ENCODE measurements around the gene CPPED1. TPM values are rescaled to one million over a fixed set of nuclear protein-coding genes. Genes with fewer than 3 reads are reported as not detected.

Gene CPPED1
- total RNA-seq, 1 donor: 21.4 TPM

GRCh38 chr16:12791340-12791739 is 12.3 kb downstream of the CPPED1 start:
- no peak overlapping the region for H3K4me2 ChIP-seq (ENCODE audit: insufficient read depth, low read length)
- no peaks in the 10 kb centered on the region for H3K9me3 ChIP-seq (ENCODE audit: low read depth, low read length)
- TF ChIP-seq CTCF (IDR thresholded peaks at IDR 0.05; ENCODE audit: extremely low read depth, low read depth, low read length): no peak
- H2AFZ ChIP-seq (ENCODE audit: low read length): no peak overlapping the region
- peaks cover 66% of the 10 kb centered on the region for H3K79me2 ChIP-seq (ENCODE audit: insufficient read depth, low read length)
- H3K4me3 ChIP-seq (ENCODE audit: insufficient read depth, low read length): no peak overlapping the region
- H3K27ac ChIP-seq (ENCODE audit: low read depth, low read length): no peak overlapping the region
- H3K36me3 ChIP-seq (ENCODE audit: insufficient read depth, low read length): peaks cover 2% of the 10 kb centered on the region
- no peaks in the 10 kb centered on the region for H3K27me3 ChIP-seq (ENCODE audit: insufficient read depth, low read length)
- DNase-seq (ENCODE audit: insufficient read length, low spot score, missing footprints): no peak
- no peaks in the 10 kb centered on the region for H3K4me1 ChIP-seq (ENCODE audit: insufficient read depth, low read length)
- peaks cover 8% of the 10 kb centered on the region for H4K20me1 ChIP-seq (ENCODE audit: insufficient read depth, low read length)

GRCh38 chr16:12788758-12789157 is 14.9 kb downstream of the CPPED1 start:
- Histone ChIP-seq H3K4me1 (ENCODE audit: insufficient read depth, low read length) (no peaks in the 10 kb centered on the region), H3K27ac (ENCODE audit: low read depth, low read length) (no peak overlapping the region), H4K20me1 (ENCODE audit: insufficient read depth, low read length) (peaks cover 8% of the 10 kb centered on the region), H2AFZ (ENCODE audit: low read length) (no peak overlapping the region), H3K4me3 (ENCODE audit: insufficient read depth, low read length) (no peak overlapping the region), H3K36me3 (ENCODE audit: insufficient read depth, low read length) (peaks cover 2% of the 10 kb centered on the region), H3K79me2 (ENCODE audit: insufficient read depth, low read length) (peaks cover 57% of the 10 kb centered on the region), H3K4me2 (ENCODE audit: insufficient read depth, low read length) (no peak overlapping the region), H3K9me3 (ENCODE audit: low read depth, low read length) (no peaks in the 10 kb centered on the region), H3K27me3 (ENCODE audit: insufficient read depth, low read length) (no peaks in the 10 kb centered on the region)
- TF ChIP-seq CTCF (IDR thresholded peaks at IDR 0.05; ENCODE audit: extremely low read depth, low read depth, low read length): no peak
- no peak for DNase-seq (ENCODE audit: insufficient read length, low spot score, missing footprints)

GRCh38 chr16:12786081-12786480 is 17.6 kb downstream of the CPPED1 start:
- no peak overlapping the region for H3K27ac ChIP-seq (ENCODE audit: low read depth, low read length)
- H3K79me2 ChIP-seq (ENCODE audit: insufficient read depth, low read length): peaks cover 34% of the 10 kb centered on the region
- H3K36me3 ChIP-seq (ENCODE audit: insufficient read depth, low read length): peaks cover 2% of the 10 kb centered on the region
- H3K27me3 ChIP-seq (ENCODE audit: insufficient read depth, low read length): no peaks in the 10 kb centered on the region
- no peaks in the 10 kb centered on the region for H3K4me1 ChIP-seq (ENCODE audit: insufficient read depth, low read length)
- TF ChIP-seq CTCF (IDR thresholded peaks at IDR 0.05; ENCODE audit: extremely low read depth, low read depth, low read length): no peak
- DNase-seq (ENCODE audit: insufficient read length, low spot score, missing footprints): no peak
- no peaks in the 10 kb centered on the region for H3K9me3 ChIP-seq (ENCODE audit: low read depth, low read length)
- no peak overlapping the region for H2AFZ ChIP-seq (ENCODE audit: low read length)
- no peak overlapping the region for H3K4me2 ChIP-seq (ENCODE audit: insufficient read depth, low read length)
- H4K20me1 ChIP-seq (ENCODE audit: insufficient read depth, low read length): no peaks in the 10 kb centered on the region
- no peak overlapping the region for H3K4me3 ChIP-seq (ENCODE audit: insufficient read depth, low read length)

- TF ChIP-seq CTCF (IDR thresholded peaks at IDR 0.05; ENCODE audit: extremely low read depth, low read depth, low read length): no peak
- Histone ChIP-seq H3K9me3 (ENCODE audit: low read depth, low read length) (no peaks in the 10 kb centered on the region), H3K4me2 (ENCODE audit: insufficient read depth, low read length) (no peak overlapping the region), H3K4me1 (ENCODE audit: insufficient read depth, low read length) (no peaks in the 10 kb centered on the region), H3K36me3 (ENCODE audit: insufficient read depth, low read length) (peaks cover 5% of the 10 kb centered on the region), H3K4me3 (ENCODE audit: insufficient read depth, low read length) (no peak overlapping the region), H3K79me2 (ENCODE audit: insufficient read depth, low read length) (peaks cover 25% of the 10 kb centered on the region), H4K20me1 (ENCODE audit: insufficient read depth, low read length) (no peaks in the 10 kb centered on the region), H3K27ac (ENCODE audit: low read depth, low read length) (no peak overlapping the region), H2AFZ (ENCODE audit: low read length) (no peak overlapping the region), H3K27me3 (ENCODE audit: insufficient read depth, low read length) (no peaks in the 10 kb centered on the region)
- DNase-seq (ENCODE audit: insufficient read length, low spot score, missing footprints): no peak
Observed at GRCh38 chr16:12784076-12784475, 19.6 kb downstream of the CPPED1 start.
